Right lobe of liver (tissue), 5 donors: ENCODE measurements around the gene NUTM2D. TPM values are rescaled to one million over a fixed set of nuclear protein-coding genes. Genes with fewer than 3 reads are reported as not detected.

ENCODE experiments used
- small RNA-seq, 2 experiments: library from RNA; depleted of rRNA; stranded (forward); fragments of <200 nt; gene quantifications; one replicate each; pipeline ENCODE3, GENCODE V24; 2016
- total RNA-seq, 6 experiments: library from RNA; depleted of rRNA in 2 of 6; stranded (reverse); fragments of >200 nt in 2 of 6; fragmentation: NEBNext Ultra II Directional in 3 of 6; extraction: Animal tissue kit (Norgen Biotek cat#: 25700) in 3 of 6; gene quantifications; one replicate each; pipeline versions ENCODE4 v1.1.0 to v1.2.4, GENCODE V29; 2016 to 2023
- donor health status: DM: no; HTN: no; CAD: no.
- donor health status: DM: no; HTN: no; CAD: no.
- donor health status: DM: no; HTN: yes; CAD: no.
- donor health status: DM: no; HTN: yes; CAD: no.

Gene NUTM2D
- total RNA-seq, 6 experiments from 2014 or later, result 1.4 to 3.6 (median 1.9) TPM

Small RNAs within 50 kb of the gene (small RNA-seq; reads per million reads assigned to genes)
- gene AL355334.1, result 0 reads per million in 2 experiments

Other genes with a start within 250 kb of the NUTM2D start
- 1 to 10 TPM in 2 of 6 experiments, under 1 TPM in 3, not detected in 1; 0.21 to 1.5 (median 0.56) TPM for gene NUTM2A, start 132.3 kb upstream of the NUTM2D start, total RNA-seq
- 10 to 100 TPM; 14.4 to 28.2 (median 25.0) TPM for gene MINPP1, start 147.1 kb downstream of the NUTM2D start, total RNA-seq